Stimulated activated CD4-positive, alpha-beta T cell treated with anti-CD3 and anti-CD28 coated beads, Interleukin-15, amount 100 ng/mL, for 48 hours (primary cell): ENCODE data around the gene BAHD1.

ENCODE experiments used
- DNase-seq, 2 donors: peaks; one replicate each; pipeline ENCODE4 v3.0.0-alpha.2; 2020; ENCODE audit warnings: low read depth in 2 of 2

Gene BAHD1

DNA sequence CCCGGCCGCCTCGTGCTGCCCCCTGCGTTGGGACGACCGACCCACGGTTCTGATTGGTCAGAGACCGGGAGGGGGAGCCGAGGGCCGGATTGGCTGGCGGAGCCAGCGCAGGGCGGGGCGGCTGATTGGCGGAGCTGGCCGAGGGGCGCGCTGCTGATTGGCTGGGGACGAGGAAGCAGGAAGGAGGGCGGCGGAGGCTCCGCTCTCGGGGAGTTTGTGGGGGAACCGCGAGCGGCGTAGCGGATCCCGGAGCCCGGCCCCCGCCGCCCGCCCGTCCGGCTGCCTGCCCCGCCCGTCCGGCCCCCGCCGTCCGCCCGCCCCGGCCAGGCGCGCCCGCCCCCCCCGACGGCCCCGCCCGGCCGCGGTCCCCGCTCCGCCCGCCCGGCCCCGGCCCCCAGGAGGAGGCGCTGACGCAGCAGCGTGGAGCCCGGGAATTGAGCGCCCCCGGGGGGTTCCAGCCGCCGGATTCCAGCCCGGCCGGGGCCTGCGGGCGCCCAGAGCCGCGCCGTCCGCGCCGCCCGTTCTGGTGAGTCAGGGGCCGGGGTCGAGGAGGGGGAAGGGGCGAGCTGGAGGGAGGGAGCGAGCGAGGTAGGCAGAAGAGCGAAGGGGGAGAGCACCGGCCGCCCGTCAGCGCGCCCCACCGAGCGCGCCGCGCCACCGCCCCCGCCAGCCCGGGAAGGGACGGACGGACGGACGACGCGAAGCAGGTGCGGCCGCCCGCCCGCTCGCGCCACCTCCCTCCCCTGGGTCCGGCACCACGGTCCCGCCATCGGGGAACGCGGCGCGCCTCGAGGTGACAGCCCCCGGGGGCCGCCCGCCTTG lies at the start of gene BAHD1:
BAHD1 (plus strand) TSS at position 211 of the 822 bp plus-strand sequence. CDS start 17,512 bp downstream, outside the sequence.
- DNase-seq, result peak; percentile 92 to 96

- no peak for DNase-seq
Observed at GRCh38 chr15:40392986-40393948, 47.5 kb upstream of the BAHD1 start.

GRCh38 chr15:40397688-40398412 lies 42.9 kb upstream of the BAHD1 start:
- DNase-seq, result no peak

DNA sequence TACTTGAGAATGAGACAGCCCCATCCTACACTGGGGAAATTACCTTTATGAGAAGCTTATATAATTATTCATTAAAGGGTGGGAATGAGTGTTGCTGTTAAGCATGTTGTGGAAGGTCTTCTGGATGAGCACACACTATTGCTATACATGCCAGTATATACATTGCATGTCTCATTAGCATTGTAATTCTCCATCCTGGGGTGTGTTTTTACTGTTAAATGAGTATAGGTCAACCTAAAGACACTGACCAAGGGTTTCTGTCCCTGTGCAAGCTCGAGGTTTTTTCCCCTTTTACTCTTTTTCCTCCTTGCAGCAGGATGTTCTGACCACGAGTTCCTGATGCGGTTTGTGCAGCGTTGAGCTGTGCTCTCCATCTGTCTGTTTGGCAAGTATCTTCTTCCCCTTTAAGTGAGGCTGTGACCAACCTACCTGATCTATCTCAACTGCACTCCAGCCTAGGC lies 42.3 kb upstream of the BAHD1 start:
- no peak for DNase-seq

GRCh38 chr15:40399370-40399769 lies 41.4 kb upstream of the BAHD1 start:
- no peak for DNase-seq

GRCh38 chr15:40405501-40406381 lies 35.0 kb upstream of the BAHD1 start, which contains the start of gene IVD:
IVD (plus strand) TSS chr15:40405795; CDS start chr15:40405828, 33 bp downstream.
- DNase-seq, result peak; percentile 85 to 89

DNA sequence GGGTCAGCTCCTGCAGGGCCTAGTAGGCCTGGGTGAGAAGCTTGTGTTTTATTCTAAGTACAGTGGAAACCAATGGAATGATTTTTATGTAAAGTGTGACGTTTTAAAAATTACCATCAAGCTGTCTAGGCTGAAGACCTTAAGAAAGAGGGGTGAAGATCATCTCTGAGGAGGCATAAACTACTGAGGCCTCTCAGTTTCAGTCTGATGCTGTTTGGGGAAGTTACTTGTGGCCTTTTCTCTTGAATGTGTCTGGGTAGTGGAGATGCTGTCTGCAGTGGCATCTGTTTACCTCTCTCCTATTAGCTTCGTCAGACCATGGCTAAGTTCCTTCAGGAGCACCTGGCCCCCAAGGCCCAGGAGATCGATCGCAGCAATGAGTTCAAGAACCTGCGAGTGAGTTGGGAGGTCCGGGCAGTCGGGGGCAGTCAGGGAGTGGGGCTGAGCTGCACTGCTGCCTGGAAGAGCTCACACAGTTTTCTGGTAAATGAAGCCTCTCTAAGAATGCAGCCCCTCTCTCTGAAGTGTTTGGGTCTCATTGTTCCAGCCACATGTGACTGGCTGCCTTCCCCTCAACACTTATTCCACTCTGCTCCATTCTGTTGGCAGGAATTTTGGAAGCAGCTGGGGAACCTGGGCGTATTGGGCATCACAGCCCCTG lies 33.3 kb upstream of the BAHD1 start:
- DNase-seq, result no peak

- no peak for DNase-seq
Observed at GRCh38 chr15:40409366-40409765, 31.4 kb upstream of the BAHD1 start.

DNA sequence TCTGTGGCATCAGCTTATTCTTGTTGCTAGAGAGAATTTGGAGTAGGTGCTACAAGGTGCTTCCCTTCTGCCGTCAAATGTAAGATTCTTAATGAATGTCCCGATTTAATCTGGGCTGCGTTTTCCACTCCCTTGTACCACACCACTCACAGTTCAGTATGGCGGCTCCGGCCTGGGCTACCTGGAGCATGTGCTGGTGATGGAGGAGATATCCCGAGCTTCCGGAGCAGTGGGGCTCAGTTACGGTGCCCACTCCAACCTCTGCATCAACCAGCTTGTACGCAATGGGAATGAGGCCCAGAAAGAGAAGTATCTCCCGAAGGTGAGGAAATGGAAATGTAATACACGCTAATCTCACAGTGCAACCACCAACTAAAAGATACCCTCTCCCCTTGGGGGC lies 30.3 kb upstream of the BAHD1 start:
- no peak for DNase-seq

GRCh38 chr15:40412095-40412759 lies 28.5 kb upstream of the BAHD1 start:
- DNase-seq, result no peak

- DNase-seq, result no peak
Observed at GRCh38 chr15:40413036-40413435, 27.7 kb upstream of the BAHD1 start.

GRCh38 chr15:40414816-40415215 lies 25.9 kb upstream of the BAHD1 start:
- DNase-seq, result no peak

DNA sequence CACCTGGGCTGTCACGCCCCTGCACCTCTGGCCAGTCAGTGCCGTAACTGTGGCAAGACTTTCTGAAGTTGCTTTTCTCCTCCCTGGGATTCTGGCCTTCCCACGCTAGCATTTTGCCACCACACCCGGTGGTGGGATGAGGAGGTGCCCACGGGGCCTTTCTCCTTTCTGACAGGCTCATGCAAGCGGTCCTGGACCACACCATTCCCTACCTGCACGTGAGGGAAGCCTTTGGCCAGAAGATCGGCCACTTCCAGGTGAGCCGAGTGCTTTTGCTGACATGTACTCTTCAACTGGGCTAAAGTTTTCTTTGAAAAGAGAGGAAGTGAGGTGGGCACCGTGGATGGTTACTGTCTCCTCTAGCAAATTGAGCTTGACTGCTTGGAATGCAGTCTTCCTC lies 25.5 kb upstream of the BAHD1 start:
- no peak for DNase-seq

GRCh38 chr15:40416056-40416455 lies 24.7 kb upstream of the BAHD1 start:
- DNase-seq, result no peak

GRCh38 chr15:40418126-40418525 lies 22.6 kb upstream of the BAHD1 start:
- no peak for DNase-seq

GRCh38 chr15:40420071-40420713 lies 20.6 kb upstream of the BAHD1 start:
- DNase-seq, result no peak

DNA sequence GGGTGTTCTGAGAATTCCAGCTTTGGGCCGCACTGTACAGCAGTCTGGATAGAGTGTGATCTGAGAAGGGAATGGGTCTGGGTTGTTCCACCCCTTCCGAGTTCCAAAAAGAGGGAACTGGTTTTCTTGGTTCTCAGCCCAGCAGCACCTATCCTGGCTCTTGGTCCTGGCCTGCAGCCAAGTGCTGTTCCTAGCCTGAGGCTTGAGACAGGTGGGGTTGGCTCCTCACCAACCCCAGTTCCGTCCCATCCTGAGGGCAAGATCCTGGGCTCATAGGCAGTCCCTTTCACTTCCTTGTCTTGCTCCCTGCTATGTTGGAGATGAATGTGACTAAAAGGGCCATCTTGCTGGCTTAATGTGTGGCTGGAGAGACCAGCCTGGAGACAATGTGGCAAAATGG lies 20.0 kb upstream of the BAHD1 start:
- no peak for DNase-seq

DNA sequence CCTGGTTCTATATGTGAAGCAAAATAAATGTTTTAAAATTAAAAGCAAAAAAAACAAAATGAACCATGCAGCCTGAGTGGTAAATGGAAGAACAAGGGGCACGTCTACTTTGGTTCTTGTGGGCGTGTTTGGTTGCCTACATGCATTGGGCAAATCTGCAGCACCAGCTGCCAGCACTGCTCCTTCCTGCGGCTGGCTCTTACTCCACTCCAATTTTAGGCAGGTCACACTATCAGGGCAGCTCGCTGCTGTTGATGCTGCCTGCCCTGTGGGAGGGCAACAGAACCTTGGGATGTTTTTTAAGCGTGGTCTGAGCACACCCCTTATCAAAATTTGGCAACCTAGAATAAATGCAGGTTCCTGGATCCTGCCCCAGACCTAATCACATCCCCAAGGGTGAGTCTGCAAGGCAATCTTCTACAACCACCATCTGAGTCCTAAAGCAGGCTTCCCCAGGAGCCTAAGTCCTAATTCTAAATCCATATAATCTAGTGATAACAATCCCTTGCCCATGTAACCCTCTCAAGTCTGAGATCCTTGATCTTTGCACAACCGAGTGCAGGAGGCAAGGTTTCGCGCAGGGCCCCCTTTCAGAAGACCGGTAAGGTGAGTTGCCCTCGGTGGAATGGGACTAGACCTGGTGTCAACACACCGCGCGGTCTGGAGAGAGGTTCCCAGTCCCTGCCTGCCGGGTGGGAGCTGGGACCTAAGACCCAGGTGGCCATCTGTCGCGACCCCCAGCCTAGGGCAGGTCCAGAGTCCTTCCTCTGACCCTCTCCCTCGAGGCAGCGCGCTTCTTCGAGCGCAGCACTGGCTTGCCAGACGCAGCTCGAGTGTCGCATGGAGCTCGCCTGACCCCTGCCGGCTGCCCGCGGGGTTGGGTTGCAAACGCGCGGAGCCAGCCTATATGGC lies 19.3 kb upstream of the BAHD1 start:
- DNase-seq, result peak; percentile 67 to 80
